ENCODE data around the gene SLC26A11. TPM values are rescaled to one million over a fixed set of nuclear protein-coding genes. Genes with fewer than 3 reads are reported as not detected.
"Not testable (repeated sequence)": the region's sequence is repeated elsewhere in the genome, so short reads cannot be mapped to it uniquely, and the experiment has no call there.

SLC26A11 gene
- total RNA-seq, 1 donor from 2014 or later, result 16.1 TPM

DNA sequence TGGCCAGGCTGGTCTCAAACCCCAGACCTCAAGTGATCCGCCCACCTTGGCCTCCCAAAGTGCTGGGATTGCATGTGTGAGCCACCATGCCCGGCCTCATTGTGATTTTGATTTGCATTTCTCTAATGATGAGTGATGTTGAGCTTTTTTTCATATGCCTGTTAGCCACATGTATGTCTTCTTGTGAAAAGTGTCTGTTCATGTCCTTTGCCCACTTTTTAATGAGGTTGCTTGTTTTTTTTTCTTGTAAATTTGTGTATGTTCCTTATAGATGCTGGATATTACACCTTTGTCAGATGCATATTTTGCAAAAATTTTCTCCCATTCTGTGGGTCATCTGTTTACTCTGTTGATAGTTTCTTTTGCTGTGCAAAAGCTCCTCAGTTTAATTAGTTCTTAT, 80.5 kb downstream of the SLC26A11 start:
- not testable (repeated sequence) for H3K4me1 ChIP-seq (ENCODE audit: insufficient read depth, low read length); FAIRE-seq; H3K4me1 Mint-ChIP-seq (ENCODE audit: low read depth, unreplicated experiment); DNase-seq (ENCODE audit: low read depth); H2AFZ ChIP-seq (ENCODE audit: low read depth, low read length); H3K9ac ChIP-seq (ENCODE audit: low read length); H3K27me3 Mint-ChIP-seq (ENCODE audit: low read depth, unreplicated experiment); H3K9me3 ChIP-seq (ENCODE audit: insufficient read depth, low read depth, low read length); H3K27ac Mint-ChIP-seq (ENCODE audit: unreplicated experiment); H3K27ac ChIP-seq (ENCODE audit: low read depth, low read length); H3K4me2 ChIP-seq (ENCODE audit: low read length); H3K27me3 ChIP-seq (ENCODE audit: insufficient read depth, low read length); H3K9me3 Mint-ChIP-seq (ENCODE audit: unreplicated experiment); H3K4me3 Mint-ChIP-seq (ENCODE audit: unreplicated experiment); H3K79me2 ChIP-seq (ENCODE audit: insufficient read depth, low read length); H4K20me1 ChIP-seq (ENCODE audit: insufficient read depth, low read length); H3K4me3 ChIP-seq (ENCODE audit: insufficient read depth, low read depth, low read length)
- peaks cover 49% of the 10 kb centered on the region for H3K36me3 Mint-ChIP-seq (ENCODE audit: low read depth, unreplicated experiment)
- H3K36me3 ChIP-seq (ENCODE audit: insufficient read depth, low read length), result peaks cover 11% of the 10 kb centered on the region

Other genes with a start within 250 kb of the SLC26A11 start
- gene TBC1D16, start 184.6 kb upstream of the SLC26A11 start, total RNA-seq, result 37.6 and 45.1 TPM in 2 replicates
- gene CCDC40, start 183.8 kb upstream of the SLC26A11 start, total RNA-seq, result 5.0 and 7.0 TPM in 2 replicates
- gene GAA, start 118.8 kb upstream of the SLC26A11 start, total RNA-seq, result 46.9 and 47.7 TPM in 2 replicates
- 87.5 and 89.9 TPM in 2 replicates for gene EIF4A3, start 73.3 kb upstream of the SLC26A11 start, total RNA-seq
- 0.29 TPM in 1 of 2 replicates, not detected in the other for gene CARD14, start 50.4 kb upstream of the SLC26A11 start, total RNA-seq
- gene SGSH, start 94 bp upstream of the SLC26A11 start, total RNA-seq, result 24.0 and 26.0 TPM in 2 replicates
- 120 and 129 TPM in 2 replicates for gene RNF213, start 40.4 kb downstream of the SLC26A11 start, total RNA-seq
- 20.7 and 30.8 TPM in 2 replicates for gene ENDOV, start 194.7 kb downstream of the SLC26A11 start, total RNA-seq